H1 (cell line): ENCODE results near the gene CAPG.

Source experiments
- CHD2 ChIP-seq: IDR thresholded peaks from 2 replicates; pipeline ENCODE4 v1.6.1; 2012; ENCODE audit warnings: low read length, improper control_type of control experiment
- EP300 ChIP-seq, 2 experiments: IDR thresholded peaks; 1 replicate in 1 of 2; 2 replicates in 1 of 2; pipeline ENCODE4 v1.6.1; 2011 to 2012; ENCODE audit warnings: low read depth in 2 of 2, low read length in 2 of 2, mild to moderate bottlenecking in 2 of 2, borderline replicate concordance in 1 of 2, inconsistent platforms in 1 of 2, moderate library complexity in 1 of 2
- GABPA ChIP-seq: IDR thresholded peaks from 2 replicates; pipeline ENCODE4 v1.6.1; 2011; ENCODE audit warnings: mild to moderate bottlenecking, low read length, moderate library complexity, borderline replicate concordance; ENCODE audit not compliant: insufficient read depth
- KDM1A ChIP-seq: fragments of 200-600, 300-600 bp; sonication (generic); IDR thresholded peaks from 2 replicates; pipeline ENCODE4 v1.7.1; 2016; ENCODE audit warnings: mild to moderate bottlenecking, low read length, borderline replicate concordance
- POLR2A ChIP-seq, 2 experiments: IDR thresholded peaks; 1 replicate in 1 of 2; 2 replicates in 1 of 2; pipeline ENCODE4 v1.6.1; 2011; ENCODE audit warnings: low read depth in 2 of 2, low read length in 2 of 2, mild to moderate bottlenecking in 2 of 2; ENCODE audit errors: control extremely low read depth in 1 of 2
- RAD21 ChIP-seq, 2 experiments: IDR thresholded peaks in 1 of 2; conservative IDR thresholded peaks in 1 of 2; 2 replicates each; pipeline ENCODE4 v1.6.1; 2011; ENCODE audit warnings: low read depth in 2 of 2, low read length in 2 of 2, improper control_type of control experiment in 1 of 2, inconsistent platforms in 1 of 2, mild to moderate bottlenecking in 1 of 2, moderate library complexity in 1 of 2
- SIRT6 ChIP-seq: IDR thresholded peaks from one replicate; pipeline ENCODE4 v1.7.1; 2012; ENCODE audit warnings: low read length, inconsistent platforms
- SP1 ChIP-seq: IDR thresholded peaks from 2 replicates; pipeline ENCODE4 v1.6.1; 2011; ENCODE audit warnings: low read depth, low read length
- TF ChIP-seq, protein P1 (sequence below), 3 experiments: IDR thresholded peaks; 1 replicate in 2 of 3; 2 replicates in 1 of 3; pipeline versions ENCODE4 v1.5.1 to v1.6.1; 2011; ENCODE audit warnings: low read length in 3 of 3, mild to moderate bottlenecking in 3 of 3, inconsistent platforms in 2 of 3, low read depth in 1 of 3, moderate library complexity in 1 of 3; ENCODE audit not compliant: insufficient read depth in 1 of 3; ENCODE audit errors: control extremely low read depth in 1 of 3

DNA sequence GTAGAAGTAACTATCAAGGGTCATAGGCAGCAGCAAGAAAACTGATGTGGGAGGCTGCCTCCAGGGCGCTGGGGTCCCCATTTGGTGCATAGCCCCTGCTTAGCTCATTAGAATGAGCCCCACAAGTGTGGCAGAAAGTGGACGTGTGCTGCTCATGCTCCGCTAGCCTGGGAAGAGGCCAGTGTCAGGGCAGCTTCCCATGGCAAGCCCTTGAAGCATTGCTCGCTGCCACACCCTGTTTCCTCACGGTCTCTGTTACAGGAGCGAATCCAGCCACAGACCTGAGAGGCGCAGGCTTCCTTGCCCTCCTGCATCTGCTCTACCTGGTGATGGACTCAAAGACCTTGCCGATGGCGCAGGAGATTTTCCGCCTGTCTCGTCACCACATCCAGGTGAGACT is 33.1 kb downstream of the CAPG start:
- TF ChIP-seq SIRT6 (no peak), RAD21 (IDR thresholded peaks at IDR 0.05 in 1 of 2, conservative IDR thresholded peaks at IDR 0.05 in 1 of 2; ENCODE audit: low read depth in 2 of 2, low read length in 2 of 2) (no peak), EP300 (IDR thresholded peaks at IDR 0.05; ENCODE audit: borderline replicate concordance in 1 of 2, low read depth in 2 of 2, low read length in 2 of 2) (no peak), GABPA (no peak), KDM1A (no peak), CHD2 (no peak), SP1 (no peak), POLR2A (IDR thresholded peaks at IDR 0.05; ENCODE audit: control extremely low read depth in 1 of 2, low read depth in 2 of 2, low read length in 2 of 2) (no peak)
- TF ChIP-seq, protein P1, sequence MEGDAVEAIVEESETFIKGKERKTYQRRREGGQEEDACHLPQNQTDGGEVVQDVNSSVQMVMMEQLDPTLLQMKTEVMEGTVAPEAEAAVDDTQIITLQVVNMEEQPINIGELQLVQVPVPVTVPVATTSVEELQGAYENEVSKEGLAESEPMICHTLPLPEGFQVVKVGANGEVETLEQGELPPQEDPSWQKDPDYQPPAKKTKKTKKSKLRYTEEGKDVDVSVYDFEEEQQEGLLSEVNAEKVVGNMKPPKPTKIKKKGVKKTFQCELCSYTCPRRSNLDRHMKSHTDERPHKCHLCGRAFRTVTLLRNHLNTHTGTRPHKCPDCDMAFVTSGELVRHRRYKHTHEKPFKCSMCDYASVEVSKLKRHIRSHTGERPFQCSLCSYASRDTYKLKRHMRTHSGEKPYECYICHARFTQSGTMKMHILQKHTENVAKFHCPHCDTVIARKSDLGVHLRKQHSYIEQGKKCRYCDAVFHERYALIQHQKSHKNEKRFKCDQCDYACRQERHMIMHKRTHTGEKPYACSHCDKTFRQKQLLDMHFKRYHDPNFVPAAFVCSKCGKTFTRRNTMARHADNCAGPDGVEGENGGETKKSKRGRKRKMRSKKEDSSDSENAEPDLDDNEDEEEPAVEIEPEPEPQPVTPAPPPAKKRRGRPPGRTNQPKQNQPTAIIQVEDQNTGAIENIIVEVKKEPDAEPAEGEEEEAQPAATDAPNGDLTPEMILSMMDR (IDR thresholded peaks at IDR 0.05; ENCODE audit: control extremely low read depth in 1 of 3, insufficient read depth in 1 of 3, low read depth in 1 of 3, low read length in 3 of 3) = no peak
